DND-41 (cell line): Measurements from ENCODE around the gene KLHL17.

Source experiments
- ATAC-seq: fragments of 200-7000 bp; cut with Tn5 transposase; 3 replicates; pipeline ENCODE4 v1.9.1; 2021; ENCODE audit warnings: low read depth; ENCODE audit not compliant: insufficient read depth
- DNase-seq: peaks from one replicate; pipeline ENCODE4 v3.0.0-alpha.2; 2020
- H2AFZ ChIP-seq: 2 replicates; pipeline ENCODE4 v1.6.0; 2012; ENCODE audit warnings: low read depth, low read length
- H3K27ac ChIP-seq: 2 replicates; pipeline ENCODE4 v1.5.1; 2012; ENCODE audit warnings: low read length, inconsistent platforms
- H3K27me3 ChIP-seq: fragments of 200-600 bp; sonication (generic); 2 replicates; pipeline ENCODE4 v1.6.0; 2012; ENCODE audit warnings: low read length, mild to moderate bottlenecking, inconsistent platforms; ENCODE audit not compliant: insufficient read depth, poor library complexity
- H3K36me3 ChIP-seq: 2 replicates; pipeline ENCODE4 v1.5.1; 2012; ENCODE audit warnings: low read length, inconsistent platforms; ENCODE audit not compliant: insufficient read depth
- H3K4me1 ChIP-seq: 2 replicates; pipeline ENCODE4 v1.5.1; 2012; ENCODE audit warnings: mild to moderate bottlenecking, low read length; ENCODE audit not compliant: insufficient read depth
- H3K4me2 ChIP-seq: 2 replicates; pipeline ENCODE4 v1.6.0; 2012; ENCODE audit warnings: mild to moderate bottlenecking, moderate library complexity, low read length, inconsistent platforms; ENCODE audit not compliant: insufficient read depth
- H3K4me3 ChIP-seq, 2 experiments: fragments of 200-600 bp in 1 of 2; shearing (Covaris generic) in 1 of 2; 2 replicates each; pipeline ENCODE4 v1.5.1; 2012 to 2016; ENCODE audit warnings: inconsistent platforms in 2 of 2, low read length in 2 of 2, mild to moderate bottlenecking in 2 of 2, low read depth in 1 of 2, moderate library complexity in 1 of 2
- H3K79me2 ChIP-seq: 2 replicates; pipeline ENCODE4 v1.6.0; 2012; ENCODE audit warnings: low read length, inconsistent platforms; ENCODE audit not compliant: insufficient read depth
- H3K9ac ChIP-seq: 2 replicates; pipeline ENCODE4 v1.6.0; 2012; ENCODE audit warnings: low read depth, mild to moderate bottlenecking, inconsistent platforms, low read length, moderate library complexity
- H3K9me3 ChIP-seq: 2 replicates; pipeline ENCODE4 v1.5.1; 2012; ENCODE audit warnings: low read length, moderate library complexity, mild to moderate bottlenecking, inconsistent platforms; ENCODE audit not compliant: insufficient read depth, severe bottlenecking
- H4K20me1 ChIP-seq: 2 replicates; pipeline ENCODE4 v1.6.0; 2012; ENCODE audit warnings: low read length; ENCODE audit not compliant: insufficient read depth
- CTCF ChIP-seq: IDR thresholded peaks from 2 replicates; pipeline ENCODE4 v1.5.1; 2012; ENCODE audit warnings: borderline replicate concordance, low read length, moderate library complexity, mild to moderate bottlenecking; ENCODE audit not compliant: poor library complexity, severe bottlenecking; ENCODE audit errors: extremely low read depth
- EZH2 ChIP-seq: IDR thresholded peaks from 3 replicates; pipeline ENCODE4 v1.6.1; 2012; ENCODE audit warnings: borderline replicate concordance, low read depth, mild to moderate bottlenecking, moderate library complexity, low read length, inconsistent platforms; ENCODE audit not compliant: severe bottlenecking

Gene KLHL17

GRCh38 chr1:978069-978834, 17.9 kb downstream of the KLHL17 start:
- H2AFZ ChIP-seq = no peak overlapping the region
- no peaks in the 10 kb centered on the region for H3K36me3 ChIP-seq
- peaks cover 15% of the 10 kb centered on the region for H3K4me1 ChIP-seq
- H3K9ac ChIP-seq = no peak overlapping the region
- no peaks in the 10 kb centered on the region for H3K9me3 ChIP-seq
- no peak overlapping the region for H3K27ac ChIP-seq
- no peaks in the 10 kb centered on the region for H3K79me2 ChIP-seq
- no peak for DNase-seq
- ATAC-seq = no peak
- TF ChIP-seq EZH2 = no peak
- TF ChIP-seq CTCF = no peak
- no peak overlapping the region for H3K4me2 ChIP-seq
- no peak overlapping the region for H3K4me3 ChIP-seq
- H4K20me1 ChIP-seq = peaks cover 6% of the 10 kb centered on the region
- peaks cover 9% of the 10 kb centered on the region for H3K27me3 ChIP-seq

- Histone ChIP-seq H3K27ac (no peak overlapping the region), H3K9ac (no peak overlapping the region), H3K4me2 (no peak overlapping the region), H3K27me3 (peaks cover 9% of the 10 kb centered on the region), H4K20me1 (peaks cover 12% of the 10 kb centered on the region), H3K4me3 (no peak overlapping the region), H3K79me2 (no peaks in the 10 kb centered on the region), H3K4me1 (peaks cover 17% of the 10 kb centered on the region), H3K9me3 (no peaks in the 10 kb centered on the region), H3K36me3 (no peaks in the 10 kb centered on the region), H2AFZ (no peak overlapping the region)
- TF ChIP-seq CTCF (no peak), EZH2 (no peak)
- ATAC-seq (no peak), DNase-seq (no peak)
Measured at GRCh38 chr1:978835-979743, 18.7 kb downstream of the KLHL17 start.

- no peak overlapping the region for H3K9ac ChIP-seq
- H3K9me3 ChIP-seq = no peaks in the 10 kb centered on the region
- no peak overlapping the region for H3K4me3 ChIP-seq
- no peaks in the 10 kb centered on the region for H3K79me2 ChIP-seq
- TF ChIP-seq EZH2 = no peak
- no peak for TF ChIP-seq CTCF
- H2AFZ ChIP-seq = no peak overlapping the region
- H3K27me3 ChIP-seq = peaks cover 9% of the 10 kb centered on the region
- ATAC-seq (no peak), DNase-seq (no peak)
- no peak overlapping the region for H3K27ac ChIP-seq
- H3K4me1 ChIP-seq = peaks cover 17% of the 10 kb centered on the region
- peaks cover 12% of the 10 kb centered on the region for H4K20me1 ChIP-seq
- H3K4me2 ChIP-seq = no peak overlapping the region
- no peaks in the 10 kb centered on the region for H3K36me3 ChIP-seq
Measured at GRCh38 chr1:979744-980072, 19.3 kb downstream of the KLHL17 start.
